Heart left ventricle (tissue), 13 donors: ENCODE results near the gene MKLN1.

Experiments used
- CTCF ChIP-seq, 12 donors: fragments of 200-600 bp; sonication (generic) in 4 of 12; IDR thresholded peaks; one replicate each; pipeline versions ENCODE4 v1.5.0 to v1.8.0; 2018 to 2022; ENCODE audit warnings: antibody characterized with exemption in 12 of 12, mild to moderate bottlenecking in 5 of 12
- POLR2A ChIP-seq, 2 donors: fragments of 450-650 bp; IDR thresholded peaks; one replicate each; pipeline ENCODE4 v1.6.1; 2017; ENCODE audit warnings: antibody characterized with exemption in 2 of 2, mild to moderate bottlenecking in 2 of 2, moderate library complexity in 2 of 2
- donor health status: ischemic (EF 13 %, LVEDD 7.1; RV severe dilation, severe dysfunction).
- donor health status: DM: no; HTN: yes; CAD: no.
- donor health status: DM: no; HTN: no; CAD: no.
- donor health status: ischemic (EF 25% LVEDD 6.9; RV normal size, moderate dysfunction).
- donor health status: ischemic (EF 25% LVEDD 5.7; RV mildly dilated, moderate dysfunction).
- donor health status: ischemic (EF 35%, LVEDD 5.7; RV mildly dilated, moderate dysfunction).
- donor health status: nonischemic (EF 11% LVEDD 7.7; RV severe dilation, severe dysfunction).
- donor health status: DM: yes; HTN: yes; CAD: no.
- donor health status: PGD.
- donor health status: ischemic (EF 29% LVEDD 5.4; RV normal size, mild dysfunction).
- donor health status: nonischemic (EF 23%, LVEDD 6.1; RV moderate dilation, normal function).

GRCh38 chr7:131524703-131525102 is 197.0 kb downstream of the MKLN1 start:
- TF ChIP-seq CTCF (IDR thresholded peaks at IDR 0.05) (no peak), POLR2A (IDR thresholded peaks at IDR 0.05) (no peak)
